Posterior vena cava (tissue), 2 donors: ENCODE data around the gene MOB1B. TPM values are rescaled to one million over a fixed set of nuclear protein-coding genes. Genes with fewer than 3 reads are reported as not detected.

Experiments used
- DNase-seq: peaks from one replicate; pipeline ENCODE4 v3.0.0-alpha.2; 2020; ENCODE audit warnings: low spot score
- intact Hi-C, 2 donors: fragments of 100-400 bp; cut with DNase I; formaldehyde crosslinking; loops; one replicate each; pipeline versions ENCODE4 v1.14.1 to v1.14.2; 2022 to 2023
- total RNA-seq, 2 donors: library from RNA; stranded (reverse); fragmentation: NEBNext Ultra II Directional; extraction: Animal tissue kit (Norgen Biotek cat#: 25700); gene quantifications; one replicate each; pipeline ENCODE4 v1.2.1, GENCODE V29; 2021
- donor health status: DM: yes; HTN: yes; CAD: no.
- donor health status: DM: yes; HTN: yes; CAD: no.

Gene MOB1B
- total RNA-seq, 2 donors from 2014 or later: 21.8 to 29.1 TPM

DNA sequence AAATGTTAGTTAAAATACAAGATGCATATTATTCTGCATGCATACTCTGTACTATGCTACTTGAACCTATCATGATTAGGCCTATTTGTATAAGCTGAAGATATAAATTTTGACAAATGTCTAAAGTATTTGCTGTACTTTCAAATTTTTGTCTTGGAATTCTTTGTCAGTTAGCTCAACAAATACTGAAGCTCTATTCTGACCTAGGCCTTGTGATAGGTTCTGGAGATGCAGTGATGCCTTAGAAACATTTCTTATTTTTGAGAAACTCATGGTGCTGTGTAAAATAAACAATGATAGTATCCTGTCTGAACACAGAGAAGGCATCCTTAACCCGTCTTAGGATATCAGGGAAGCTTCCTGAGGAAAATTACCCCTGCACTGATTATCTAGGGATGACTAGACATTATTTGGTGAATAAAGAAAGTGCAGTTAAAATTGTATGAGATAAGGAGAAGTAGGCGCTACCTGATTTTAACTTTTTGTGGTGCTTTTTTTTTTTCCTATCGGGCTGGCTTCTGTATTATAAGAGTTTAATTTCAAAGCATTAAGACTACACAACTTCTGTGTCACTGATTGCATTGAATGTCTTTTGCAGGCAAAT, 43.4 kb downstream of the MOB1B start:
- intact Hi-C loops: no loop called here
- no peak for DNase-seq

DNA sequence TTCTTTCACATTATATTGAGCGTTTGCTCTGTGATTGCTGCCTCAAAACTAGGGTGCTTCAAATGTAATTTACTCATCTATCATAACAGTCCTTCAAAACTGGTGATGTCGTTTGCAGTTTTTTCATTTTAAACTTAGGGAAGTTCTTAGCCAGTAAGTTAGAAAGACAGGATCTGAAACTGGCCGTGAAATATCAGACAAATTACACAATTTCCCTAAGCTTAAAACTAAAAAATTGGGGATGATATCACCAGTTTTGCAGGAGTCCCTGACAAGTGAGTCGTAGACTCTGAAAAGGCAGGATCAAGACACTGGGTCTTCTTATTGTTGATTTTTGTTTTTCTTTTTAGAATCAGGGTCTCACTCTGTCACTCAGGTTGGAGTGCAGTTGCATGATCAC, 44.8 kb downstream of the MOB1B start:
- no peak for DNase-seq
- intact Hi-C loops: no loop called here

DNA sequence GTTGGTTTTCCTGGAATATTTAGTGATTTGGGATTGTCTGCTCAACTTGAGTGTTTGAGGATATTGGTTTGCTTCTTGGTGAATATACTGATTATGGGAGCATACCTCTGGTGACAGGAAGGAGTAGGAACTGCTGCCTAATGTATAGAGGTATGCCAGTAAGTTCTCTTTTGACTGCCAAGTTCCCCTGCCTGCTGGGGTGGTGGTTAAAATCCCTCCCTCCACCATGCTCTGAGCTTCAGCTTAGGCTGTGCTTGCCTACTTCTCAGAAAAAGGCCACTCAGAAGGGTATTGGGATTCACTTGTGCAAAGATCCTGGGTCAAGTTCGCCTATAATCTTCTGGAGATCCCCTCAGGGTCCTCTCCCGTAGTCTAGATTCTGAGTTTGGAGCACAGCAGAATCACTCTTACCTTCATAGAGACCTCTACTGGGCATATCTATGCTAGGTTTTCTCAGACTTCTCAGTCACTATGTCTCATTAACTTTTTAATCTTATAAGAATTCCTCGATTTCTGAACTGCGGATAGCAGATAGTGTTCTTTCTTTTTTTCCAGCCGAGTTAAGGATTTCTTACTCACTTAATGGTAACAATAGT, 46.6 kb downstream of the MOB1B start:
- no peak for DNase-seq
- intact Hi-C loops: no loop called here

DNA sequence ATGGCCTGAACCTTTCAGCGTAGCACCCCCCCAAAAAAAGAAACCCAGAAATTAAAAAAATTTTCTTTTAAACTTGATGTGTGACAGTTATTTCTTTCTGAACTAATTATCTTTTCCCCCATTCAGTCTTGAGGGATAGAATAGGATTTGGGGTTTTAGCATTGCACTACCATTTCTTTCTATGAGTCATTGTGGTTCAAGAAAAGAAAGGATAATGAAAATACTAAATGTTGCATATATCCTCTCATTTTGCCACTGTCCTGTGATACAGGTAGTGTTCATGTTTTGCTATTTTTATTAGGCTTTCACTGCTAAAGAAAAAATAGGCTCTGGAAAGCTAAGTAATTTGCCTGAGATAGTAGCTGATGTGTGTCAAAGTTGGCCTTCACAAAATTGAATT, 51.9 kb downstream of the MOB1B start:
- intact Hi-C loops: no loop called here
- no peak for DNase-seq

DNA sequence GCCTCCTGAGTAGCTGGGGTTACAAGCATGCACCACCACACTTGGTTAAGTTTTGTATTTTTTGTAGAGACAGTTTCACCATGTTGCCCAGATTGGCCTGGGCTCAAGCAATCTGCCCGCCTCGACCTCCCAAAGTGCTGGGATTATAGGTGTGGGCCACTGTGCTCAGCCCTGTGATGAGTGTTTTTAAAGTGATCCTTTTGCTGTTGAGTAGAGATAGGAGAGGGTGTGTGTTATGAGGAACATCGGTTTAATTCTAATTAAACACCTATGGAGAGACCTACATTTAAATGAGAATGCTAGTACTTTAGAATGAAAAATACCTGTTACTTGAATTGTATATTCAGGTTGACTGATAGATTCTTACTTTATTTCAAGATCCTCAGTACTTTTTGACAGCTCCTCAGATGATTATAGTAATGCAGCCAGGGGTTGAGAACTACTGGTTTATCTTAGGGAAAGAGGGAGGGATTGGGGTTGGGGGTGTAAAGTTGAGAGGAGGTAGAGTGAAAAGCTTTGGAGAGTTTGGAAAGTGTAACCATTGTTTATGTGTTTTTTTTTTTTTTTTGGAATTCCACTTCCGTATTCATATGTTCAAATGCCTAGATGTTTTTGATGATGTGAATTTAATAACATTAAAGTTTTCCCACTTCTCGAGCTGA, 54.5 kb downstream of the MOB1B start:
- intact Hi-C loops: no loop called here

DNA sequence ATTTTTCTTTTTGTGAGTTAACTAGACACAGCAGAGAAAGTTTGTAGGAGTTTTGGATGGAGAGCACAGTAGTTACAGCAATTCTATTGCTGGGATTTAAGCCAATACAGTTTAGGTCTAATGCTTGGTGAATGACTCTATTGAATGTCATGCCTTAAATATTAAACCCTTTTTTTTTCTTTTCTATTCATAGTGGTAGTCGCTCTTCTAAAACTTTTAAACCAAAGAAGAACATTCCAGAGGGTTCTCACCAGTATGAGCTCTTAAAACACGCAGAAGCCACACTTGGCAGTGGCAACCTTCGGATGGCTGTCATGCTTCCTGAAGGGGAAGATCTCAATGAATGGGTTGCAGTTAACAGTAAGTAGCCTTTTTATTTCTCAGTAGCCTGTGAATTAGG, 56.5 kb downstream of the MOB1B start:
- intact Hi-C loops: no loop called here
- DNase-seq: no peak

More for the DNA sequence above, 54.5 kb downstream of the MOB1B start:
- no peak for DNase-seq

DNA sequence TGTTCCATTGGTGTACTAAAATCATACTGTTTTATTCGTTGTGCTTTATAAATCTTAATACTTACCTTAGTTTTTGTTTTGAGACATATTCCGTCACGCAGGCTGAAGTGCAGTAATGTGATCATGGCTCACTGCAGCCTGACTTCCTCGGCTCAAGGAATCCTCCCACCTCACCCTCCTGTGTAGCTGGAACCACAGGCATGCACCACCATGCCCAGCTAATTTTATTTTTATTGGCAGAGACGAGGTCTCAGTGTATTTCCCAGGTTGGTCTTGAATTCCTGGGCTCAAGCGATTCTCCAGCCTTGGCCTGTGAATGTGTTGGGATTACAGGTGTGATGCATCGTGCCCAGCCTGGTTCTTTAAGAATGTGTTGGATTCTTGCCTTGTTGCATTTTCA, 66.9 kb downstream of the MOB1B start:
- intact Hi-C loops: no loop called here

DNA sequence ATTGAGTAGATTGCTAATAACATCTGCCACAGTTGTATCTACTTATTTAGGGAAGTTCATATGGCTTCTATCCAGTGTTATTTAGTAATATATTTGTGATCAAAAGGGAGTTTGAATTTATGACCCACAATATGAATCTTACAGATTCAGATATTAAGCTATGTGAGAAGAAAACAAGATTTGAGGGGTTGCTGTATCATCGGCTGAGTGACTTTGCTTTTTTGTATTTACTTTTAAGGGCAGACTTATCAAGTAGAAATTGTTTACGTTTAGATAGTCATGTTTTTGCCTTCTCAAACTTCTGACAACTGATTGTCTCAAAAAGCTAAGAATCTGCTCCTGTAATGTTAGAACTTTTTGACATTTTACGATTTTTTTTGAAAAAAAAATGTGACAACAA, 74.1 kb downstream of the MOB1B start:
- DNase-seq: no peak
- intact Hi-C loops: no loop called here

More for the DNA sequence above, 66.9 kb downstream of the MOB1B start:
- no peak for DNase-seq

DNA sequence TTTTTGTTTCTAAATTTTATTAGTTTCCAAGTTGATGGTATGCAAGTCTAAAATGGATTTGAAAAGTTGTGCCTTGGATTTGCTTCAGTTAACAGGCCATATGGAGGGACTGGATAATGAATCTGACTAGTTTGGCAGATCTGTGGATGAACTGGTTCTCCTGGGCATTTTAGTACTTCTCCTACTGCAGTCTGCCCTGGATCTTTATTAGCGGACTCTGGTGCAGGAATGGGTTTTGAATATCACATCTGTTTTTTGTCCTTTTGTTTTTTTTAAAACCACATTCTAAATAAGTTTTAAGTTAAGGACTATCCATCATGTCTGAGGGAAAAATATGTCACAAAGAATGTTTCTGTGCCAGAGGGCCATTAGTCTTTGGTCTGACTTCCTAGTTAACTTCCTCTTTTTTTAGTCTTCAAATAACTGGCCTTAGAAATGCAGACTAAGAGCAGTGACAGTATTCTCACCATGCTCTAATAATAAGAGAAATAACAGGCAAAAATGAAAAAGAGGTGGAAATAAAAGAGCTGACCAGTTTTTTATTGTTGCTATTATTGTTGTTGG, 77.4 kb downstream of the MOB1B start:
- no peak for DNase-seq
- intact Hi-C loops: no loop called here

DNA sequence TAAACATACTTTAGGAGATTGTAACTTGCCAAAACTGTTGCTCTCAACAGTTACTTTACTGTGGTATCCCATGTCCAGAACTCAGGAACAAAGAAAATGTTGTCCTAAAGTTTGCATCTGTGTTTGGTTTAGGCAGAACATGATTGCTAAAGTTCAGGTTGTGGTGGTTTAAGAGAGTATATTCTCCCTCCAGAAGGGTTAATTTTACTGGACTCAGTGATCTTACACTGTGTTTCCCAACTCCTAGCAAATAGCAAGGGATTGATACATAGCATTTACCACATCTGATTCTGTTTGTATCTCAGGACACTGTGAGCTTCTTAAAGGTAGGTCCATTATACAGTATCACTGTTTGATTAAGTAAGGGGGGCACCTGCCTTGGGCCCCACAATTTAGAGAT, 78.0 kb downstream of the MOB1B start:
- intact Hi-C loops: no loop called here
- DNase-seq: no peak

DNA sequence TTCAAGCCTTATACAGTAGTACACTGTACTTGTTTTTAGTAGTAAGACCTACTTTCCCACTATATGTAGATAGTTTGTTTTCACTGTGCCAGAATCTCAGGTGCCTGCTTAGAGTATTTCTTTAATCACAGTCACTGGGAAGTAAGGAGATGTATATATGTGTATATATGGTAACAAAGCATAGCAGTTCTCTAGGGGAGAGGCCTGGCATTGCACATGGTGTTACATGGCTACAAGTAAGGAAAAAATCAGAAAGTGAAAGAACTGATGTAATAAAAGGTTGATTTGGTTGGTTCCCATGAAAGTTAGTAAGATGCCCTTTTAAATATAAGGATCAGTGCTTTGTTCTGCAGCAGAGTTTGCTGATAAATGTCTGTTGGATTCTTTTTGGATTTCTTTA, 81.9 kb downstream of the MOB1B start:
- intact Hi-C loops: no loop called here

DNA sequence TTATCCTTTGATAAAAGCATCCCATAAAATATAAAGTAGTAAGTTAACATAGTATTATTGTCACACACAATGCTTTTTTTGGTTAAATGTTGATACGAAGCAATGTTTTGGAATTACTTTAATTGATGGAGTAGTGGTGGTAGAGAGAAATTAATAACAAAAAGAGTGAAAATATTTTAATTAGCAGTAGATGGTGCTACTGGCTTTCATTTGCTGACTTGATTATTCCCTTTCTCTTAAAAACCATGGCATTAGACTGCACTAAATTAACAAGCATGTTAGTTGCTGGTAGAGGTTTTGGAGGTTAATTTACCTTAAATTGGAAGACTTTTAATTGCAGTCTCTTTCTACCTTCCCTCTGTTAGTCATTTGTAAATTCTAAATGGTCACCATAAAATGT, 82.4 kb downstream of the MOB1B start:
- intact Hi-C loops: no loop called here
- no peak for DNase-seq

More for the DNA sequence above, 81.9 kb downstream of the MOB1B start:
- DNase-seq: no peak

DNA sequence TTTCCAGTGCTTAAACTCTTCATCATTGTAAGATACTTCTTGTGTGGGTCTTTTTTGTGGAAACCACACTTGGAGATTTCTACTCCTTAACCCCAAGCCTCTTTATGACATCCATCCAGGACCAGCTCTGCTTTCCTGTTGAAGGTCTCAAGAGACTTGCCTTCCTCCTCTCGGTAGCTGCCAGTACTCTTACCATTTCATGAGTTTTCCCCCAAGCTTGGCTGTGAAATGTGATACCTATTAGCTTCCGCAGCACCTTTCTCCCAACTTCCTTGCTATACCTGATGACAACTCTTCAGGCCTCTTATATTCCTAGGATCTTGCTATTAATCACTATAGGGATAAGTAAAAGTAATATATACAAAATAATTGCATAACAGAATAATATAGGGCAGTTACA, 89.4 kb downstream of the MOB1B start:
- intact Hi-C loops: no loop called here
- DNase-seq: no peak

DNA sequence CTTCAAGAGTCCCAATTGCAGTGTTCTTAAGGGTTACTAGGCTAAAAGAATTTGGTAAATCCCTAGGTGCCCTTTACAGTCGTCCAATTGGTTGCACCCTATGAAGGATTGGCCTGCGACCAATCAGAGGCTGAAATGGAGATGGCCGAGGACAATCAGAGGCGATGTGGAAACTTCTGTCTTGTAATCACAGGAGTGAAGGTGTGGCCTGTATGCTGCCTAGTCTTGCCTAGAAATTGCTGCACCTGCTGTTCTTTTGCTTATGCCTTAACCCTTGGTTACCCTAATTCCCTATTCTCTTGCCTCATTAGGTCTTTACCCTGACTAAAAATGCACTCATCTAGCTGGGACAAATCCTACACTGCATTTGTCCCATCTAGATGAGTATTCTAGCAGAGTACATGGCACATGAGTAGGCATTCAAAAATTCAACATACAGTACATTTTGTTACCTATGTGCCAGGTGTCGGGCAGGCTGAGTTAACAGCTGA, 90.3 kb downstream of the MOB1B start:
- no peak for DNase-seq
- intact Hi-C loops: no loop called here

DNA sequence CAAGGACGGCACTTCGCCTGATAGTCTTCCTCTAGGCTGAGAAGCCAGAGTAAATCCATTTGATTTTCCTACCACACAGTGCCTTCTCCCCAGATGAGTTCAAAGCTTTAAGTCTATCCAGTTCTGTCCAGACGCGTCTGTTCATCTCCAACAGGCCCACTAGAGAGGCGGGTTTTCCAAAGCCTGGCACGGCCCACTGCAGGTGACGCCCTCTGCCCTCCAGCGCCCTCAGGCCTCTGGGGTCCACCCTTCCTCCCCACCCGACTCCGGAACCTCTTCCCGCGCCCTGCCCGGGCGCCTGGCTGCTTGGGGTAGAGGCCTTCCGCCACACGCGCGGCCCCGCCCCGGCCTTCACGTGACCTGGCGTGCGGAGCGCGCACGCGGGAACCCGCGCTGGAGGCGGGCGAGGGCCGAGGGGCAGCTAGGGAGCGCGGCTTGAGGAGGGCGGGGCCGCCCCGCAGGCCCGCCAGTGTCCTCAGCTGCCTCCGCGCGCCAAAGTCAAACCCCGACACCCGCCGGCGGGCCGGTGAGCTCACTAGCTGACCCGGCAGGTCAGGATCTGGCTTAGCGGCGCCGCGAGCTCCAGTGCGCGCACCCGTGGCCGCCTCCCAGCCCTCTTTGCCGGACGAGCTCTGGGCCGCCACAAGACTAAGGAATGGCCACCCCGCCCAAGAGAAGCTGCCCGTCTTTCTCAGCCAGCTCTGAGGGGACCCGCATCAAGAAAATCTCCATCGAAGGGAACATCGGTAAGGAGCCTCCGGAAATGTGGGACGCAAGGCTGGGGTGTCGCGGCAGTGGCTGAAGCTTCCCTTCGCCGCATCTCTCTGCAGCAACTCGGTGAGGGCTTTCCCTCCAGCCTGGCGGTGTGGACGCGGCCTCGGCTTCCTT, 91.3 kb downstream of the MOB1B start, which contains the start of gene DCK:
DCK (plus strand) TSS at position 469 of the 888 bp plus-strand sequence; CDS start at position 656, 187 bp downstream.
- intact Hi-C loops: no loop called here
- DNase-seq: peak; percentile 97

DNA sequence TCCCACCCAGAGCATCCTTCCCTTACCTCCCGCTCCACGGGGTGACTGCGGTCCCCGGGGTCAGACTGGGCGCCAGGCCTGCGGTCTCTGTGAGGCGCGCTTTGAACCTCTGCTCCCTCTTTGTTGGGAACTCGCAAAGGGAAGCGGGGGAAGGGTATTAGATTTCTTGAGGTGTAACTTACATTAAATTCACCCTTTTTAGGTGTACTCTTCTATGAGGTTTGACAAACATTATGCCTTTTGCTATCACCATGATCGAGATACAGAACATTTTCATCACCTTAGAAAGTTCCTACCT, 91.8 kb downstream of the MOB1B start:
- peak; percentile 83 for DNase-seq

DNA sequence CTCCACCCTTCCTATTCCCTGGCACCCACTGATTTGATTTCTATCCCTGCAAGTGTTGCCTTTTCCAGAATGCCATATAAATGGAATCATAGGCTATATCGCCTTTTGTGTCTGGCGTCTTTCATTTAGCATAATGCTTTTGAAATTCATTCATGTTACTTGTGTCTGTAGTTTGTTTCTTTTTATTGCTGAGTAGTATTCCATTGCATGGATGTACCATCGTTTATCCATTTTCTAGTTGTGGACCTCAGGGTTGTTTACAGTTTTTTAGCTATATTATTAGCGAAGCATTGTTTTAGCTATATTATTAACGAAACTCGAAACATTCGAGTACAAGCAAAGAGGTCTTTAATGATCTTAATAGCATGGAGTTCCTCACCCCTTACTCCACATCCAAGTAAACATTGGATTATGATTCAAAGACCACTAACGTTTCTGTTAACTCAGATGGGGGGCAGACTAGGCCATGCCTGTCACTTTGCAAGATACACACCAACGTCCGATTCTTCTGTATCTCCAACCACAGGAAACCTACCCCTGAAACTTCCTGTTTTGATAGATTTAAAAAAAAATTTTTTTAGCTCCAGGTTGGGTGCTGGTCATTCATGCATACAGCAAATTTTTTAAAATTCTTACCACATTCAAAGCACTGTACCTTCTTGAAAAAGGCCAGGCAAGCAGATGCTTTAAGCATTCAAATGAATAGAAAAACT, 92.4 kb downstream of the MOB1B start:
- no peak for DNase-seq
- intact Hi-C loops: no loop called here

More for the DNA sequence above, 91.8 kb downstream of the MOB1B start:
- intact Hi-C loops: no loop called here

DNA sequence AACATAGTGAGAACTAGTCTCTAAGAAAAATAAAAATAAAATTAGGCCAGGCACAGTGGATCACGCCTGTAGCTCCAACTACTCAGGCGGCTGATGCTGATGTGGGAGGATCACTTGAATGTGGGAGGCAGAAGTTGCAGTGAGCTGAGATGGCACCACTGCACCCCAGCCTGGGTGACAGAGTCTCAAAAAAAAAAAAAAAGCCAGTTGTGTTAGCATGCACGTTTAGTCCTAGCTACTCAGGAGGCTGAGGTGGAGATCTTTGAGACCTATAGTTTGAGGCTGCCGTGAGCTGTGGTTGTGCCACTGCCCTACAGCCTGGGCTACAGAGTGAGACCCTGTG, 93.8 kb downstream of the MOB1B start:
- intact Hi-C loops: loop anchor here in 1 of 2 donors (1.0 kb wide), 1 partner anchor 37 kb away; no protein-coding TSS in a partner anchor
- no peak for DNase-seq

DNA sequence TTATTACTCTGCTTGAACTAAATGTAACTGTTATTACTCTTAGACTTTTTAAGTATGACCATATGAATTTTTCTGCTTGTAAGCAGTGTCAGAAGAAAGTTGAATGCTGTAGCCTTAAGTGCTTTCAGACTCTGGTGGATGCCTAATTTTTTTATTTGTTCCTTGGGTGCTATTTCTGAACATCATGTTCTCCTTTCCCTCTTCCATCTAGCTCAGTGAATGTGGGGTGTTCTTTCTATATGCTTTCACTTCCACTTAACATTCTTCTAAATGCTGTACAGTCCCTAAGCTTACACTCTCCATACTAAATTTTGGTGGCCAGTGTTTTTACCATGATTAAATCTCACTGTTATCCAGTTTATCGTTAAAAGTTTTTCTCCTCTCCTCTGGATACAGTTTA, 94.9 kb downstream of the MOB1B start:
- intact Hi-C loops: no loop called here
- DNase-seq: no peak
